Ovary (tissue), 3 donors: ENCODE data around the gene VPS41.

ENCODE experiments used
- POLR2A ChIP-seq: fragments of 450-650 bp; IDR thresholded peaks from one replicate; pipeline ENCODE4 v1.6.1; 2017; ENCODE audit warnings: antibody characterized with exemption, mild to moderate bottlenecking, moderate library complexity
- TF ChIP-seq, protein P1 (sequence below), 3 donors: fragments of 450-650 bp in 2 of 3; fragments of 200-600 bp in 1 of 3; IDR thresholded peaks; one replicate each; pipeline versions ENCODE4 v1.5.1 to v1.8.0; 2016 to 2022; ENCODE audit warnings: antibody characterized with exemption in 3 of 3, mild to moderate bottlenecking in 1 of 3
- donor health status: DM: no; HTN: no; CAD: no.

GRCh38 chr7:38839851-38840250 lies 69.1 kb downstream of the VPS41 start:
- no peak for TF ChIP-seq POLR2A
- TF ChIP-seq, protein P1, sequence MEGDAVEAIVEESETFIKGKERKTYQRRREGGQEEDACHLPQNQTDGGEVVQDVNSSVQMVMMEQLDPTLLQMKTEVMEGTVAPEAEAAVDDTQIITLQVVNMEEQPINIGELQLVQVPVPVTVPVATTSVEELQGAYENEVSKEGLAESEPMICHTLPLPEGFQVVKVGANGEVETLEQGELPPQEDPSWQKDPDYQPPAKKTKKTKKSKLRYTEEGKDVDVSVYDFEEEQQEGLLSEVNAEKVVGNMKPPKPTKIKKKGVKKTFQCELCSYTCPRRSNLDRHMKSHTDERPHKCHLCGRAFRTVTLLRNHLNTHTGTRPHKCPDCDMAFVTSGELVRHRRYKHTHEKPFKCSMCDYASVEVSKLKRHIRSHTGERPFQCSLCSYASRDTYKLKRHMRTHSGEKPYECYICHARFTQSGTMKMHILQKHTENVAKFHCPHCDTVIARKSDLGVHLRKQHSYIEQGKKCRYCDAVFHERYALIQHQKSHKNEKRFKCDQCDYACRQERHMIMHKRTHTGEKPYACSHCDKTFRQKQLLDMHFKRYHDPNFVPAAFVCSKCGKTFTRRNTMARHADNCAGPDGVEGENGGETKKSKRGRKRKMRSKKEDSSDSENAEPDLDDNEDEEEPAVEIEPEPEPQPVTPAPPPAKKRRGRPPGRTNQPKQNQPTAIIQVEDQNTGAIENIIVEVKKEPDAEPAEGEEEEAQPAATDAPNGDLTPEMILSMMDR (IDR thresholded peaks at IDR 0.05) = no peak
